NCI-H1694 (cell line): ENCODE results near the gene ZFP36.

Source experiments
- DNase-seq: peaks from one replicate; lab custom pipeline; 2025; lab: John Stamatoyannopoulos, UW

Gene ZFP36

DNA sequence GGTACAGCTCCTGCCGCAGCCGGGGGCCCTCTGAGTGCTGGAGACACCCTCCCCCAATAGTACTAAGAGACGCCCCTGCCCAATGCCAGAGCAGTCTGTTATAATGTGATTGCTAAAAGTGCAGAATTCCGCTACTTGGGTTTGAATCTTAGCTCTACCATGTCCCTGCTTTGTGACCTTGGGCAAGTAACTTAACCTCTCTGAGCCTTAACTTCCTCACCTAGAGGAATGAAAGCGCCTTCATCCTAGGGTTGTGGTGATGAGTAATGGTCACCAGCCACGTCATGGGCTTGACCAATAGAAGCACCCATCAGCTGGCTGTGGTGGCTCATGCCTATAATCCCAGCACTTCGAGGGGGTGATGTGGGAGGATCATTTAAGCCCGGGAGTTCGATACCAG is 12.4 kb downstream of the ZFP36 start:
- no peak for DNase-seq

DNA sequence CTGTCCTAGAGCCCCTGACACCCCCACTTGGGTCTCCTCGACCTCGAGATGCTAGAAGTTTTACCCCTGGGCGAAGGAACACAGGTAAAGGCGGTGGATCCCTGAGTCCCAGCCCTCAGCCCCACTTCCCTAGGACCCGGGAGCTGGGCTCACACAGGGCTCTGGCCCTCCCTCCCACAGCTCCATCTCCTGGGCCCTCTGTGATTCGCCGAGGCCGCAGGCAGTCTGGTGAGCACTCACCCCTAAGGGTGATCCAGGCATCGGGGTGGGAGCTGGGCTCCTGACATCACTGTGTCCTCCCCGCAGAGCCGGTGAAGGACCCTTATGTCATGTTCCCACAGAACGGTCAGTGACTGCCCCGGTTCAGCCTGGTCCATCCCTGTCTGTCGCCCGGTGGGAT is 14.1 kb downstream of the ZFP36 start:
- no peak for DNase-seq

DNA sequence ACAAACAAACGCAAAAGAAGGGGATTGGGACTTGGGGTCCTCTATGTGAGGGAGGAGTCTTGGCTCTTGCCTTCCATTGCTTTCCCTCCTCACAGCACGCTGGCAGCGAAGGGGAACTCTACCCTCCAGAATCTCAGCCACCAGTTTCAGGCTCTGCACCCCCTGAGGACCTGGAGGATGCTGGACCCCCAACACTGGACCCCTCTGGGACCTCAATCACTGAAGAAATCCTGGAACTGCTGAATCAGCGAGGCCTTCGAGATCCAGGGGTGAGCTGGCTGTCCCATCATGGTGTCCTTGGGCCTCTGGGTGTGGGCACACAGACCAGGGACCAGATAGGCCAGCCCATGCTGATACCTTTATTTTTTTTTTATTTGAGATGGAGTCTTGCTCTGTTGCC is 15.4 kb downstream of the ZFP36 start:
- DNase-seq, result no peak

DNA sequence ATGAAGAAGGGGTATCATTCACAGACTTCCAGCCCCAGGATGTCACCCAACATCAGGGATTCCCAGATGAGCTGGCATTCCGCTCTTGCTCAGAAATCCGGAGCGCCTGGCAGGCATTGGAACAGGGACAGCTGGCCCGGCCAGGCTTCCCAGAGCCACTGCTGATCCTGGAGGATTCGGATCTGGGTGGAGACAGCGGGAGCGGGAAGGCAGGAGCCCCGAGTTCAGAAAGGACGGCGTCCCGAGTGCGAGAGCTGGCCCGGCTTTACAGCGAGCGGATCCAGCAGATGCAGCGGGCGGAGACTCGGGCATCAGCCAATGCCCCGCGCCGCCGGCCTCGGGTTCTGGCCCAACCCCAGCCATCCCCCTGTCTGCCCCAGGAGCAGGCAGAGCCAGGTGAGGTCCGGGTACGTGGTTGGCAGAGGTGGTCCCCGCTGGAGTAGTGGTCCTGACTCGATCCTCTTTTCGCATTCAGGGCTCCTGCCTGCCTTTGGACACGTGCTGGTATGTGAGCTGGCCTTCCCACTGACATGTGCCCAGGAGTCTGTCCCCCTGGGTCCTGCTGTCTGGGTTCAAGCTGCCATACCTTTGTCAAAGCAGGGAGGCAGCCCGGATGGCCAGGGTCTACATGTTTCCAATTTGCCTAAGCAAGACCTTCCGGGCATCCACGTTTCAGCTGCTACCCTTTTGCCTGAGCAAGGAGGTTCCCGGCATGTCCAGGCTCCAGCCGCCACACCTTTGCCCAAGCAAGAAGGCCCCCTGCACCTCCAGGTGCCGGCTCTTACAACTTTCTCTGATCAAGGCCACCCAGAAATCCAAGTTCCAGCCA is 16.8 kb downstream of the ZFP36 start:
- no peak for DNase-seq

DNA sequence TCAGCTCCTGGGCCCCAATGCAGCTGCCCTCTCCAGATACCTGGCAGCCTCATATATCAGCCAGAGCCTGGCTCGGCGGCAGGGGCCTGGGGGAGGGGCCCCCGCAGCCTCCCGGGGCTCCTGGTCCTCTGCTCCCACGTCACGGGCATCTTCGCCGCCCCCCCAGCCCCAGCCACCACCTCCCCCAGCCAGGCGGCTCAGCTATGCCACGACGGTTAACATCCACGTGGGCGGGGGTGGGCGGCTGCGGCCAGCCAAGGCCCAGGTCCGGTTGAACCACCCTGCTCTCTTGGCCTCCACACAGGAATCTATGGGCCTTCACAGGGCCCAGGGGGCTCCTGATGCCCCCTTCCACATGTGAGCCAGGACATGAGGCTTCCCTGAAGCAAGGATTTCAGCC is 18.3 kb downstream of the ZFP36 start:
- DNase-seq, result no peak

DNA sequence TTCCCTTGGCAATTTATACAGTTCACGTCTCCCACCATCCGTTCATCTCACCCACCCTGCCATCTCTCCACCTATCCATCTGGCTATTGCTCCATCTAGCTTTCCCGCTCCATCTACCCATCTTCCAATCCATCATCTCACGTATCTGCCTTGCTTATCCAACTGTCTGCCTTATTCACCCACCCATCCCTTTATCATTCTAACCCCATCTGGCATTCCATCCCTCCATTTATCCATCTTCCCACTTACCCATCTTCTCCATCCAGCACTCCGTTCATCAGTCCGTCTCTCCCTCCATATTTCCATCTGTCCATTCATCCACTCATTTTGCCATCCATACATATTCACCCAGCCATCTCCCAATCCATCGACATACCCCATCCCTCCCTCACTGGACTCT is 19.1 kb downstream of the ZFP36 start:
- DNase-seq, result no peak

DNA sequence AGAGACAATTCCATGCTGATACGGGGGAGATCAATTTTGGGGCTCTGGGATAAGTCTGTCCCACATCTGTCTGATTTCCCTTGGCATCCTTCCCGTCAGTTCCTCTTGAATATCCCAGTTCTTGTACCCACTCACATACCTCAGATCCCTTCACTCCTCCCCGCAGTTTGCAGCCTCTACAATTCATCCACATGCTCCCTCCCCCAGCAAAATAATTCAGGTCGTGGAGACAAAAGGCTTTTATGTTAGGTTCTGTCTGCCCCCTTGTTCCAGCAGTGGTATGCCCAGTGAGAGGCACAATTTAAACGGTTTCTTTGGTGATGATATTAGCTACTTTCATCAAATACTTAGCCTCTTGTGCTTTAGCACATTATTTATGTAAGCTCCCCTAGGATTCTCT is 19.5 kb downstream of the ZFP36 start:
- no peak for DNase-seq

GRCh38 chr19:39427707-39428106 is 21.1 kb downstream of the ZFP36 start:
- no peak for DNase-seq

DNA sequence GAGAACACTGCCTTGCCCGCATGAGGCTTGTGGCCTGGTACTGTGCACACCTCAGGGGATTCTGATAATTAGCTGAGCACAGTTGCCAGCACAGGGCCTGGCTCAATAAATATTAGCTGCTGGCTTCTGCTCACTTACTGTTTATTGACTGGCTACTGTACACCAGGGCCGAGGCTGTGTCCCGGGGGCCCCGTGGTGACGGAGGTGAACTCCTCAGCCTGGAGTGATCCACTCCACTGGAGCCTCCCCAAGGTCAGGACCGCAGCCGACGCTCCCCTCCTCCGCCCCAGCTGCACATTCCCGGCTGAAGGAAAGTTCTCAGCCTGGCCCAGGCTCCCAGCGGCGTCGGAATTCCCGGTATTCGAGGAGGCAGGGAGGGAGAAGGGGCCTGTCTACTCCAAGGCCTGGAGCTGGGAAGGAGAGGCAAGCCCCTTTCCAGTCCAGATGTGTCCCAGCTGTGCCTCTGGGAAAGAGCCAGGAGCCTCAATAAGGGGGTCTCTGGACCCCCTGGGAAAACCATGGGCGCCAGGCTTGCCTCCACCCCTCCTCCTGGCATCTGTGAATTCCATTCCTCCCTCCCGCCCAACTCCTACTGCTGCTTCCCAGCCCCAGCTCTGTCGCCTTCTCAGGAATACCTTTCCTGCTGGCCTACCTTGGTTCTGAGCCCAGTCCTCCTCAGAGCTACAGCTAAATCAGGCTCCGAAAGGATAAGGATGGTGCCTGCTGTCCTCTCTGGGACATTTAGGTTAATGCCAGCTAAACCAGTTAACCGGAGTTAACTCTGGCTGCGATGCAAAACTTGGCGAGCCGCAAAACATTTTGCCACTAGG is 21.9 kb downstream of the ZFP36 start:
- DNase-seq, result no peak

DNA sequence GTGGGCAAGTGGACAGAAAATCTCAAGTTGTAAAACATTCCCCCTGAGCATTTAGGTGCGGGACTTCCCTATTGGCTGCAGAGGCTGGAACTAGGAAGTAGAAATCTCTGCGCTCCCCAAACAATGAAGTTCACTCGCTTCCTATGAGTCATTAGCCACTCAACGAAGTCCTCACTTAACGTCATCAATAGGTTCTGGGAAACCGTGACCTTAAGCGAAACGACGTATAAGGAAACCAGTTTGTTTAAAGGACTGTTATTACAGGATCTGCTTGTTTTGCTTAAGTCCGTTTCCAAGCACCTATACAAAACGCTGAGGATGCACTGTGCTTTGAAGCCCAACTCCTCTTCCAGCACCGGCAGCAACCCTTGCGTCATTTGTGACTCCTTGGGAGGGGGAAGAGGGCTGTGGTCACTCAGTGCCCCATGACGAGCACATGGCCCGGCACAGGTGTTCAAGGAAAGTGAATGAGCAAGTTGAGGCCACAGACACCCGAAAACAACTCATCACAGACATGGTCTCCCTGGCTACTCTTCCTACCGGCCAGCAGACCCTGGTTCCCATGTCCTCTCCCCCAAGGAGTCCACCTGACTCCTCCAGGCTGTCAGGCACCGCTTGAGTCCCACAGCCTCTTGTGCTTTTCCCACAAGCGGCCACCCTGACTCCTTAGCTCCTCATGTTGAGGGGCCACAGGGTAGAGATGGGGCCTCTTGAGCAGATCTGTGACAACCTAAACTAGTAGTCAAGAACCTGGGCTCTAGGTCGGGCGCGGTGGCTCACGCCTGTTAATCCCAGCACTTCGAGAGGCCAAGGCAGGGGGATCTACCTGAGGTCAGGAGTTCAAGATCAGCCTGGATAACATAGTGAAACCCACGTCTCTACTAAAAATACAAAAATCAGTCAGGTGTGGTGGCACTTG is 24.3 kb downstream of the ZFP36 start:
- no peak for DNase-seq

DNA sequence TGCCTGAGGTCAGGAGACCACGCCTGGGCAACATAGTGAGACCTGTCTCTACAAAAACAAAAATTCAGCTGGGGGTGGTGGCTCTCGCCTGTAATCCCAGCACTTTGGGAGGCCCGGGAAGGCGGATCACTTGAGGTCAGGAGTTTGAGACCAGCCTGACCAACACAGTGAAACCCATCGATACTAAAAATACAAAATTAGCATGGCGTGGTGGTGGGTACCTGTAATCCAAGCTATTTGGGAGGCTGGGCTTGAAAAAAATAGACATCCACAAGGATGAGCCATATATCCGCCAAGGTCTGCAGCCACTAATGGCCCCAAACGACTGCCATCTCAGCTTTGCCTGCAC is 26.0 kb downstream of the ZFP36 start:
- no peak for DNase-seq

DNA sequence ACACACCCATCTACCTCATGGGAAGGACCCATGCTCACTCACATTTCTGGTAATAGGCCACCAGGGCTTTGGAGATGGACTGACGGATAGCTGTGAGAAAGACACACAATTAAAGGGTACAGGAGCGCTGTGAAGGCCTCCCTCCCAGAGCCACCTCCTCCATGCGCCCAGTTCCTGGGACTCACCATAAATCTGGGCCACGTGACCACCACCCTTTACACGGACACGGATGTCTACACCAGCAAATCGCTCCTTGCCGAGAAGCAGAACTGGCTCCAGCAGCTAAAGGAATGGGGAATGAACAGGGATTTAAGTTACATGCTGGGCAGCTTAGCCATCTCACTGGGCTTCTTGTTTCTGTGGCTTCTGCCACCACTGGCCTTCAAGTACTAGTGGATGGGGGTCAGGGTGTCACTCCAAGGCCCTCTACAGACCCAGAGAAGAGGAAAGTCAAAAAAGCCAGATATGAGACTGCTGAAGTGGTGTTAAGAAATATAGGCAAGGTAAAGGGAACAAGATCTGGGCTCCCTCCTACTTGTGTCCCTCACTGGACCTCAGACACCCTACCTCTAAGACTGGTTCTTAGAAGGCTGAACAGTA is 26.9 kb downstream of the ZFP36 start:
- DNase-seq, result no peak

GRCh38 chr19:39434123-39435076 is 27.8 kb downstream of the ZFP36 start:
- no peak for DNase-seq

GRCh38 chr19:39435499-39436349 is 29.1 kb downstream of the ZFP36 start, which contains the start of gene RPS16:
Gene RPS16 (minus strand): TSS chr19:39435949. CDS start chr19:39435895, 54 bp downstream.
- peak; percentile 97 for DNase-seq

DNA sequence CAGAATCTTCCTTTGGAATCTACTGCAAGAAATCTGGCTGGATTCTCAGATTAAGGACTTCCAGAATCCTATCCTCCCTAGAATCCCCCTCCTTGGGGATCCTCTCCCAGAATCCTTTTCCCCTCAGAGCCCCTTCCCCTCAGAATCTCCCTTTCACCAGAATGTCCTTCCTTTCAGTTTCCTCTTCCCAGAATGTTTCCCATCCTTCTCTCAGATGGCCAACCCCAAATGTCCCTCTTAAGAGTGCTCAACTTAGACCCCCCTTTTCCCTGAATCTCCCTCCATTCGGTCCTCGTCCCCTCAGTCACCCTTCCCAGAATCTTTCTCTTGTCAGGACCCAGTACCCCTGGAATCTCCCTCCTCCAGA is 29.7 kb downstream of the ZFP36 start:
- DNase-seq, result no peak

- no peak for DNase-seq
Observed at GRCh38 chr19:39438270-39438934, 31.8 kb downstream of the ZFP36 start.

GRCh38 chr19:39444598-39445195 is 38.0 kb downstream of the ZFP36 start:
- no peak for DNase-seq

- peak; percentile 97 for DNase-seq
Observed at GRCh38 chr19:39445196-39446111, 38.8 kb downstream of the ZFP36 start, which contains the start of gene SUPT5H. Gene SUPT5H (plus strand): TSS chr19:39445582. CDS start chr19:39445891, 309 bp downstream.
